ACHN (cell line): ENCODE data around the gene UQCRC1.

ENCODE experiments used
- DNase-seq: peaks from one replicate; pipeline ENCODE4 v3.0.0-alpha.2; 2015
- in situ Hi-C: cut with HindIII; loops from 2 replicates; pipeline ENCODE4 v1.10.0; 2017; ENCODE audit warnings: low sequenced_read_pairs, low pct_ligation_motif_present, low pct_unique_long_range_greater_than_20kb

The UQCRC1 gene

DNA sequence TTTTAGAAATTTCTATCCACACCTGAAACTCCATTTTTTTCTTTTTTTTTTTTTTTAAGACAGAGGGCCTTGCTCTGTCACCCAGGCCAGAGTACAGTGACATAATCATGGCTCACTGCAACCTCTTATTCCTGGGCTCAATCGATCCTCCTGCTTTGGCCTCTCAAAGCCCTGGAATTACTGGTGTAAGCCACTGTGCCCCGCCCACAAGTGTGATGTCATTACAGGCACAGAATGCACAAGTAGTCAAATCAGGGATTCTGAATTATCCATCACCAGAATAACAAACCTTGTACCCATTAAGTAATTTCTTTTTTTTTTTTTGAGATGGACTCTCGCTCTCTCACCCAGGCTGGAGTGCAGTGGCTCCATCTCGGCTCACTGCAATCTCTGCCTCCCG lies 1.9 kb downstream of the UQCRC1 start:
- no peak for DNase-seq
- in situ Hi-C loops, result no loop called here

DNA sequence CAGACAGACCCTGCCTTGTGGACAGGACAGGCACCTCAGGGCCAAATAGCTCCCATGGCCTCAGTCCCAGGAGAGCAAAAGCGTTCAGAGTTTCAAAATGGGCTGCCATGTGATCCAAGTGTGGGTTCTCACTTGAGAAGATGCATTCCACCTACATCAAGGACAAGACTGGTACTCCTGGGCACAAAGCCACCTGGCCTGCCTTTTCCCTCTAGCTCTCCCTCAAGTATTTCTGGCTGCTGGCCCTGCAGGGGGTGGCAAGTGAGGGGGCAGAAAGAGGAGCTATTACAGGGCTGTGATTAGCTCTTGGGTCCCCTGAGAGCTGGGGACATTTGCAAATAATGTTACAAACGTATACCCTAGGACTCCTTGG lies 7.8 kb downstream of the UQCRC1 start:
- DNase-seq, result no peak
- in situ Hi-C loops, result no loop called here

DNA sequence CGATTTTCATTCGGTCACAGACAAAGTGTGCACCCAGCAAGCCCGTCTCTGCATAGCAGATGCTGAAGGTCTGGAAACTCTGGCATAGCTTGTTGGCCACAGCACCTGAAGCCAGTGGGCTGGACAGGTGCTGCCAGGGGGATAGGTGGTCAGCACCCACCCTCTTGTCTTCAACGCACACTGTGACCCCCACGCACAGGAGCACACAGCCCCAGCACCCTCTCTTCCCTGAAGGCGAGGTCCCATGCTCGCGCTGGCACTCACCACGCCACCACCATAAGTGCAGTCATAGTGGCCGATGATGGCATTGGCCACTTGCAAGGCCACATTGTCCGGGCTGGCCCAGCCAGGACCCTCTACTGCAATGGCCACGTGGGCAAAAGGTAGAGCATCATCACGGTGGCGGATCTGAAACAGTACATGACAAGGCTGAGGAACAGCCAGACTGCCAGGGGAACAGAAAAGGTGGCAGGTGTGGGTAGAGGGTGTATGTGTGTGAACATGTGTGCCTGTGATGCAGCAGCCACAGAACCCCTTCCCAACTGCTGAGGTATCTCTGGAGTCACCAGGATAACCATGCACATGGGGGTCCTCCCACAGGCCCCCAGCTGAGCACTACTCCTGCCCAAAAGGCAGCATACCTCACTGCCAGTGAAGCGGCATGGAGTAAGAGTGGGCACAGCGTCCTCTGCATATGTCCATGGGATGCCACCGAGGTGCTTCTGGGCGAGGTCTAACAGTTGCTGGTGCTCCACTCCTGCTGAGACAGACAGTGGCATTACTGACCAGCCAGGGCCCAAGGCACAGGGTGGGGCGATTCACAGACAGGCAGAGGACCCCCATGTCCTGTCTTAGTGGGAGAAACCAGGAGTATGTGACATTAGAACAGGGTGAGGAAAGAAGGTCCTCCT lies 8.5 kb downstream of the UQCRC1 start:
- no peak for DNase-seq
- in situ Hi-C loops, result no loop called here

DNA sequence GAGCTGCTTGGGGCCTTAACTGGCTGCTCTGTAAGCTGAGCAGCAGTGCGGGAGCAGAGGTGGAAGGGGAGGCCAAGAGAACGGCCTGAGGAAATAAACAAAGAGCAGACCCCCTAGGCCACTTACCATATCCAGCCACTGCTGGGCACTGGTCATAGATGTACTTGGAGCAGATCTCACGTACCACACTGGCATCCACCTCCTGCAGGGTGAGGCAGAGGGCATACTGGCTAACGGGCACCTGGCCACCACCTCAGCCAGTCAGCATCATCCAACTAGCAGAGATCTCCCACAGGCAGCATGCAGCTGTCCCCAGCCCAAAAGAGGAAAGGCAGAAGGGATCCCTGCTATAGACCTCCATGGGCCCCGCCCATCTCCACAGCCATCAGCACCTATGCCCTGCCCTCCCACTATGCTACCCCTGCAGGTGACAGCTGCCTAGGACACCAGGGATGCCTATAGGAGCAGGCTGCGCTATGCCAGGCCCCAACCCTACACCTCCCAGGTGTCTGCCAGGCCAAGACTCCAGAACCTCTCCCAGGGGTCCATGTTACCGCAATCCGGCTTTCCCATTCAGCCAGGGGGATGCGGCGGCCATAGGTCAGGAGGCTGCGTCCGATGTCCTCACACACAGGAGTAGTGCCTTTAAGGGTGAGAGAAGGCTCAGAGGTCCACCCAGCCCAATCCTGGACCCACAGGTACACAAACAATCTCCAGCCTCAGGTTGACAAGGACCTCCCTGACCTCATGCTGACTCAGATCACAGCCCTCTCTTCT lies 9.7 kb downstream of the UQCRC1 start:
- no peak for DNase-seq
- in situ Hi-C loops, result no loop called here

DNA sequence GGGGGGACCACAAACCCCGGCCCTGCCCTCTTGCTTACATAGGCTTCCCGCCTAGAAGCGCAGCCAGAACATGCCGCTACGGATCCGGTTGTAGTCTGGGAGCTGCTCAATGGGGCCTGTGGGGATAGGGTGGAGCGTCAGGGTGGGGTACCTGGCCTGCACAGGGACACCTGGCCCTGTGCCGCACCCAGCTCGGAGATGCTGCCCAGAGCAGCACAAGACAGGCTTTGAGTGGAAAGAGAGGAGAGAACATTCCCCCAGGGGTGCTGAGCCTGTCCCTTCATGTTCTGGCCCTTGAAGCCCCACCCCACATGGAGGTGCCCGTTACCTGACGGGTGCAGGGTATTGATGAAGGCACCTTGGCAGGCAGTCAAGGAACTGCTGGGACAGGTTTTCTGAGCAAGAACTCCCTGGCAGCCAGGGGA lies 10.4 kb downstream of the UQCRC1 start:
- DNase-seq, result no peak
- in situ Hi-C loops, result no loop called here

DNA sequence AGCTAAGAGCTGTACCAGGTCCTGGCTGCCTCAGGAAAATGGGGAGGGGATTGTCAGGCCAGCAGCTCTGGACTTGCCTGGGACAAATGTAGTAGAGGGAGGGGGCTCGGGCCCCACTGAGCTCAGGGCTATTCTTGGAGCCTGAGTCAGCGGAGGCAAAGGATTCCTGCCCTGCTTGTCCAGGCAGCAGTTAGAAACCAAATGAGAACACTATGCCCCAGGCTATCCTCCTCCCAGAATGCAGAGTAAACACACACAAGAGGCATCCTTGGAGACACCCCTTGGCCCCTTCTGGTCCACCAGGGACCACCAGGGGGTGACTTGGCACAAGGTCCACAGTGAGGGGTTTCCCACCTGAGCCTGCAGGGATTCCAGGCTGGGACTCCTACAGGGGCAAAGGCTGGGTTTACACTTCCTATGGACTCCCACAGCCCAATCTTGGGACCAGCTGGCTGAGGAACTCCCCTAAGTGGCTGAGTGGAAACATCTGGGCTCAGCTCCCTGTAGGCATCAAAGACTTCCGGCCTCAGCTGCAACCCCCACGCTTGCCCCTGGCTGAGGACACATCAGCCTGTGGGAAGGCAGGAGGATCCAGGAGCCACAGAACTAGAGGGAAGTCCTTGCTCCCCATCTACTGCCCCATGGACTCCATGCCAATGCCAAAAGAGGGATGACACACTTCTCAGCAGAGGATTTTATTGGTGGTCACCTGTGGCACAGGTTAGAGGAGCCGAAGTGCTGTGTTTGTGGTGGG lies 10.9 kb downstream of the UQCRC1 start:
- in situ Hi-C loops, result no loop called here
- no peak for DNase-seq

DNA sequence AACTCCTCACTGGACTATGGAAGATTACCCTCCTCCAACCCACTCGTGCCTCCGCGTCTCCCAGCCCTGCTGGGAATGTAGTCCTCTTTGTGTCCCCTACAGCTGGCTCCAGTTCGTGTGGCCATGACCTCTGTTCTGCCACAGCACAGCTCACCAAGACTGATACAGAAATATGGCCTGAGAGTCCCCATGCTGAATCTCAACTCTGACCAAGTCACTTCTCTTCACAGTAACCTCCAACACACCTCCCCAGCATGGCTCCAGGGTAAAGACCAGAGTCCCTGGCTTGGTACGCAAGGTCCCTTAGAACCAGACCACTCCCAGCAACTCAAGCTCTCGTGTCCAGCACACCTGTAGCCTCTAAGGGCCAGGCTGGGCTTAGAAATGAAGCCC lies 12.0 kb downstream of the UQCRC1 start:
- no peak for DNase-seq
- in situ Hi-C loops, result no loop called here

DNA sequence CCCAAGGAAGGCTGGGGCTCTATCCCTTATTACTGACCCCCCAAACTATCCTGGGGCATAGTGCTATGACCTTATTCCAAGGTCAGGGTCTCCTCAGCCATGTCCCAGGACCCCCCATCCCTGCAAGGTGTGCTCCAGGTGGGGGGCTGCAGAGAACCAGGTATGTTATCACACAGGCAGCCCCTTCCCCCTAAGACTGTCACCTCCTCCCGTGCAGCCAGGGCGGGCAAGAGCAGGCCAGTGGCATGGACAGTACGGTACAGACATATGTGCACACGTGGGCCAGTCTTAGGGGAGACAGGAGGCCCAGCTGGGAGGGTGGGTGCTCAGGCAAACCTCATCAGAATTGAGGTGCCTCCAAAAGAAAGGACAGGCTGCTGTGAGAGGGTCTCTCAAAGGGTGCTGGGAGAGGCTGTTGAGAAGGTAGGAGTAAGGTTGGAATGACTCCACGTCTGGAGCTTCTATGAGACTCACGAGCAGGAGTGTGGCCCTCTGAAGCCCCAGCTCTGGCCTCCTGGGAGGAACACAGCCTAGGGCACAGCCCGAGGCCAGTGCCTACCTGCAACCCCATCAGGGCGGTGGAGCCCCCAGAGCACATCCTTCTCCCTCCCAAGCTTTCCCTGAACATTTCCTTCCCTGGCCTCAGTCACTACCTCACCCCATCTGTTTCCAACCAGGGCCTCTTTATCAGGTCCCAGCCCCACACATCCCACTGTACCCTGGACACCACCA lies 12.6 kb downstream of the UQCRC1 start:
- no peak for DNase-seq
- in situ Hi-C loops, result no loop called here

DNA sequence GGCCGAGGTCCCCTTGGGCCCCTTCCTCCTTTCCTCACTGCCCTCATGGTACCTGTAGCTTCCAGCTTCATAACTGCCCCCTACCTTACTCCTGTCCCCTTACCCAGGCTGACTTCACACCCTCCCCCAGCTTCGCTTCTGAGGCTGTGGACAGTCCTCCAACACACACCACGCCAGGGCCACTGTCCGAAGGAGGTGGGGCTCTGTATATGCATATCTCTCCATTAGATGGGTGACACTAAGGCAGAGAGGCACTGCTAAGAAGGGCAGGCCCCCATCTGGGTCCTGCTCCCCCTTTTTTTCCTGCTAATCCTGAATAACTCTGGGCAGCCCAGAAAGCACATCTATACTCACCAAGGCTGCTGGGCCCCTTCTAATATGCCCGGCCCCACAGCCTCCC lies 13.3 kb downstream of the UQCRC1 start:
- in situ Hi-C loops, result no loop called here
- no peak for DNase-seq

DNA sequence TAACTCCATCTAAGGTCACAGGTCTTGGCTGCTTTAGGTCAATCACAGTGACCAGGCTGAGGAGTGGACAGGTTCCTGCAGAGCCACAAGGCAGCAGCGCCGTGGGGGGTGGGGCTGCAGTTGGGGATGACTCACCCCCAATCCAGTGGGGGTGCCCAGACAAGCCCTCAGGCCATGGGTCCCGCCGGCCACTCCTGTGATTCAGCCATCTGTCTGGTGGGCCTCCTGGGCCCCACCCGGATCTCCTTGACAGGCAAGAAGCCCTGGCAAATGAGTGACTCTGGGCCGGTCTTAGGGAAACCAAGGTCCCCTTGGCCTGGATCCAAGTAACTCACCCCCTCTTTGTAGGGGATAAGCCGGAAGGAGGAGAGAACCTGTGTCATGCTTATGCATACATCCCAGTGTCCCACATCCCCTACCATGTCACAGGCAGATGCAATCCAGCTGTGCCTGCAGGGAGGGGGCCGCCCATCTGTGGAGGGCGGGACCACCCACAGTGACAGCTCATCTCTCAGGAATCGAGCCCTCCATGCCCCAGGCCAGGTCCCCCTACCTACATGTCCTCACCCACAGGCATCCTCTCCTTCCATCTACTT lies 13.8 kb downstream of the UQCRC1 start:
- in situ Hi-C loops, result no loop called here
- peak; percentile 70 for DNase-seq

DNA sequence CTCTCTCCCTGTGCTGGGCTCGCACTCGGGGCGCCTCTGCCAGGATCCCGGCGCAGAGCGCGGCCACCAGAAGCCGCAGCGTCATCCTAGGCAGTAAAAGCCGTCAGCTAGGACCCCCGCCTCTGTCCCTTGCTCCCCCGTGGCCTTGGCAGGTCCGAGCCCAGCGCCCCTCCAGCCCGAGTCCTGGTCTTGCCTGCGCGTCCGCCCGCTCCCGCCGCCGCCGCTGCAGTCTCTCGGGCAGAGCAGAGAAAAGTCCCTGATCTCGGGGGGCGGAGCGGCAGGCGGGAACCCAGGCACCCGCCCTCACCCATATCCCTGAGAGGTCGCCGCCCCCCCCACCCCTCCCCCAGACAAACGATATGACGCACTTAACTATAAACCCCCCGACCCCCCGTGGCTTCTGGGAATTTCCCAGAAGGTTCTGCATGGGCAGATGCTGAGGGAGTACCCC lies 14.3 kb downstream of the UQCRC1 start, which contains the start of gene COL7A1:
Gene COL7A1 (minus strand): TSS at position 255 of the 451 bp plus-strand sequence. CDS start 170 bp downstream, at position 85.
- no peak for DNase-seq
- in situ Hi-C loops, result no loop called here

DNA sequence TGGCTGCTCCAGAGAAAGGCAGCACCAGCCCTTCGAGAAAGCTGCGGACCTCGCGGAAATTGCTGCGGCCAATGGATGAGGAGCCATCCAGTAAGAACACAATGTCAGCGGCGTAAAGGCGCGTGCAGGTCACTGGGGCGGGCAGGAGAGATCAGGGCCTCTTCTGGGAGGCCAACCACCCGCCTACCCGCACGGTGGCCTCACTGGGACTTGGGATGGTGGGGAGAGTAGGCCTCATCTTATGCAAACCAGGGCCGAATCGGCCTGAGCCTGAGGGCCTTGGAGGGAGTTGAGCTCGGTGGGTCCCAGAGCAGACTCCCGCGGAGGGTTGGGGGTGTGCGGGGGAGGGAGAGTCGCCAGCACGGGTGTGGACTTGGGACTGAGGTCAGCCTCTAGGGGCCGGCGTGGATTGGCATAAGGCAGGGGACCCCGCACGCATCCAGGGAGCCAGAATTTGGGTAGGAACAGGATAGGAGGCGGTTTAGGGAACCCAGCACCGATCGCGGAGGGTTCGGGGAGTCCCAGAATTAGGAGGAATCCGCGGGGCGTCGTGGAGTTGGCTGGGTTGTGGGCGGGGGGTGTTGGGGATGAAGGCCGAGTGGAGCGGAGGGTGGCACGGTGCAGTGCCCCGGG lies 14.9 kb downstream of the UQCRC1 start:
- no peak for DNase-seq
- in situ Hi-C loops, result no loop called here

DNA sequence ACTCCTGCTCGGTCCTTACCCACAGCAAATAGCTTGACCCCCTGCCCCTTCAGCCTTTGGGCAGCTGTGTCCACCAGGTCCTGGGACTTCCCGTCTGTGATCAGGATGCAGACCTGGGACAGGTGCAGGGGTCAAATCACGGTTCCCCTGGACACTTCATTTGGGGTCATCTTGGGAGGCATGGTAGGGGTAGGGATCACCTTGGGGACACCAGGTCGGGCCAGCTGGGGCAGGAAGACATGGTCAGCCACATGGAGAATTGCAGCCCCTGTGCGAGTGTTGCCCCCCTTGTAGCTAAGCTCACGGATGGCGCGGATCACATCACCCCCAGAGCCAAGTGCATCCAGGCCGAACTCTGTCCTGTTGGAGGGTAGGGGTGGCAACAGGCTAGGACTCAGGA lies 16.1 kb downstream of the UQCRC1 start:
- in situ Hi-C loops, result no loop called here
- no peak for DNase-seq

DNA sequence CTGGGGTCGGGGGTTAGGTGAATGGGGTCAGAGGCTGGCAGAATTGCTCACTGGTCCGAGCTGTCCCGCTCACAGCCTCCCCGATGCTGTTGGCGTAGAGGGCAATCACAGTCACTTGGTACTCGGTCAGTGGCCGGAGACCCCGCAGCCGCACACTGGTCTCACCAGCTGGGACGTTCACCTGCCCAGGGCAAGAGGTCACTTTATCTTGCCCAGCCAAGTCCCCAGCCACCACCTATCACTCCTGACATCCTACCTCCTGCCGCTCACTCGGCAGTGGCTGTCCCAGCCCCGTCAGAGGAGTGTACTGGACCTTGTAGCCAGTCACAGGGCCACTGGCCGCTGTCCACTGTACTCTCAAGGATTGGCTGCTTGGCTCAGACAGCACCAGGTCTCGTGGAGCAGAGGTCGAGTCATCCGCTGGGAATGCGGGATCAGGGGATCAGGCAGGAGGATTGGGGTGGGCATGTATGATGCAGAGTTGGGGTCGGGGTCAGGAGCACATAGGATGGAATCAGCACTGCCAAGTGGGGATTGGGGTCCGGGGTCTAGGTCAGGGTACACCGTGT lies 16.8 kb downstream of the UQCRC1 start:
- in situ Hi-C loops, result no loop called here
- no peak for DNase-seq

DNA sequence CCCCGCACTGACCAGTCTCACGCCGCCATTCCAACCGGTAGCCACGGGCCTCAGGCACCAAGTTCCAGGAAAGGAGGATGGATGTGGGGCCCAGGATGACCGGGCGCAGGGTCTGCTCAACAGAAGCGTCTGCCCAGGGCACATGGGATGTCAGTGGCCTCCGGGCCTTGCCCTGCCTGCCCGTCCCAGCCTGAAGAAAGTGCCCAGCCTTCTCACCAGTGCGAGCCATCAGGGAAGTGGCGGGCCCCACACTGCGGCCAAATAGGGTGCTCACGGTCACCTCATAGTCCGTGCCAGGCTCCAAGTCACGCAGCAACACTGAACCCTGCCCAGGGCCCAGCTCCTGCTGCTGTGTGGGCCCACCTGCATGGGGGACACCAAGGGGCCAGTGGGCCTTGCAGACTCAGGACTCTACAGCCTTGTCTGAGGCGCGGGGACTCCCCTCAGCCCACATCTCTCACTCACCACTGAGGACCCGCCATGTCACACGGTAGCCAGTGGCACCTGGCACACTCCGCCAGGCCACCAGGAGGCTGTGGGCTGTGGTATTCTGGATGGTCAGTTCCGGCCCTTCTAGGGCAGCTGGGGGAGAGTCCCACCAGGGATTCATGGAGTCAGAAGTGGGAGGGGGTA lies 17.4 kb downstream of the UQCRC1 start:
- DNase-seq, result no peak
- in situ Hi-C loops, result no loop called here

DNA sequence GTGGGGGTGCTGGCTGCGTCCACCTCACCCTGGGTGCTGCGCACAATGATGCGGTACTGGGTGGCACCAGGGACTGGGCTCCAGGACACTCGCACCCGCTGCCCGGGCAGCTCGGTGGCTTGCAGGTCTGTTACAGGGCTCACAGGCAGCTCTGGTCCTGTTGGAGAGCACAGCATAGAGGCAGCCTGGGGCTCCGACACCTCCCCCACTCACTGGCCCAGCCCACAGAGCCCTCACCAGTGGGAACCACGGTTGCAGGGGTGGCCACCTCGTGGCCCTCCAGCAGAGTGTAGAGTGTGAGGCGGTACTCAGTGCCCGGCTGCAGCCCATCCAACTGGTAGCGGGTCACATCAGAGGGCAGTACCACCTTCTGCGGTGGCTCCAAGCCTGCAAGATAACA lies 18.0 kb downstream of the UQCRC1 start:
- in situ Hi-C loops, result no loop called here
- DNase-seq, result no peak

DNA sequence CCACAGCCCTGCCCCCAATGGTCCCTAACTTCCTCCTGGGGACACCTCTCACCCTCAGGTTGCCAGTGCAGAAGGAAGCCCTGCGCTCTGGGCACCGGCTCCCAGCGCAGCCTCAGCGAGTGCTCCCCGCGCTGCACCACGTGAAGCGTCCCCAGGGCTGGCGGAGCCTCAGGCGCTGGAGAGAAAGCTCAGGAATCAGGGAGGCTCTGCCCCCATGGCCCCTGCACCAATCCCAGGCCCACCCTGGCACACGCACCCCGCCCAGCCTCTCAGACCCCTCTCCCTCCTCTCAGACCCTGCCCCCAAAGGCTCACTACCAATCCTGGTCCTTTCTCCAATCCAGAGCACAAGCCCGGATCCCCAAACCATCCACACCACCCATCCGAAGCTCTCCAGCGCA lies 21.2 kb downstream of the UQCRC1 start:
- no peak for DNase-seq
- in situ Hi-C loops, result no loop called here
